ENCODE data around the gene LRRC17.

DNA sequence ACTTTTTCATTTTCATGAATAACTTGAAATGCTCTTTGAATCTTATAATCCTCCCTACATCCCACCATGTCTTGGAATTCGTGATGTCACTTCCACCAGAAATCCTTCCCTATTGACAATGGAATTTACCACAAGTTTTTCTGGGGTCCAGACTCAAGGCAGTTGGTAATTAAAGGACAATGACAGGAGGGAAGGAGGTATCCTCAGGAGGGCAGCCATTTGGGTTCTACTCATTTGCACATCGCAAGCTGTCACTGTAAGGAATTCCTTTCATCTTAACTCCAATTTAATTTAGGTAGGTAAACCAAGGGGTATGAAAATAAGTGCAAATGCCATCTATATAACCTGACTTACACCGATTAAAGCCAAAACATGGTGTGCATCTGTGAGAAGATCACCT is 21.9 kb downstream of the LRRC17 start:
- TF ChIP-seq, protein P1, sequence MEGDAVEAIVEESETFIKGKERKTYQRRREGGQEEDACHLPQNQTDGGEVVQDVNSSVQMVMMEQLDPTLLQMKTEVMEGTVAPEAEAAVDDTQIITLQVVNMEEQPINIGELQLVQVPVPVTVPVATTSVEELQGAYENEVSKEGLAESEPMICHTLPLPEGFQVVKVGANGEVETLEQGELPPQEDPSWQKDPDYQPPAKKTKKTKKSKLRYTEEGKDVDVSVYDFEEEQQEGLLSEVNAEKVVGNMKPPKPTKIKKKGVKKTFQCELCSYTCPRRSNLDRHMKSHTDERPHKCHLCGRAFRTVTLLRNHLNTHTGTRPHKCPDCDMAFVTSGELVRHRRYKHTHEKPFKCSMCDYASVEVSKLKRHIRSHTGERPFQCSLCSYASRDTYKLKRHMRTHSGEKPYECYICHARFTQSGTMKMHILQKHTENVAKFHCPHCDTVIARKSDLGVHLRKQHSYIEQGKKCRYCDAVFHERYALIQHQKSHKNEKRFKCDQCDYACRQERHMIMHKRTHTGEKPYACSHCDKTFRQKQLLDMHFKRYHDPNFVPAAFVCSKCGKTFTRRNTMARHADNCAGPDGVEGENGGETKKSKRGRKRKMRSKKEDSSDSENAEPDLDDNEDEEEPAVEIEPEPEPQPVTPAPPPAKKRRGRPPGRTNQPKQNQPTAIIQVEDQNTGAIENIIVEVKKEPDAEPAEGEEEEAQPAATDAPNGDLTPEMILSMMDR (IDR thresholded peaks at IDR 0.05) = no peak
- TF ChIP-seq POLR2A (IDR thresholded peaks at IDR 0.05) = no peak
